ENCODE results near the gene CACNA1S.

DNA sequence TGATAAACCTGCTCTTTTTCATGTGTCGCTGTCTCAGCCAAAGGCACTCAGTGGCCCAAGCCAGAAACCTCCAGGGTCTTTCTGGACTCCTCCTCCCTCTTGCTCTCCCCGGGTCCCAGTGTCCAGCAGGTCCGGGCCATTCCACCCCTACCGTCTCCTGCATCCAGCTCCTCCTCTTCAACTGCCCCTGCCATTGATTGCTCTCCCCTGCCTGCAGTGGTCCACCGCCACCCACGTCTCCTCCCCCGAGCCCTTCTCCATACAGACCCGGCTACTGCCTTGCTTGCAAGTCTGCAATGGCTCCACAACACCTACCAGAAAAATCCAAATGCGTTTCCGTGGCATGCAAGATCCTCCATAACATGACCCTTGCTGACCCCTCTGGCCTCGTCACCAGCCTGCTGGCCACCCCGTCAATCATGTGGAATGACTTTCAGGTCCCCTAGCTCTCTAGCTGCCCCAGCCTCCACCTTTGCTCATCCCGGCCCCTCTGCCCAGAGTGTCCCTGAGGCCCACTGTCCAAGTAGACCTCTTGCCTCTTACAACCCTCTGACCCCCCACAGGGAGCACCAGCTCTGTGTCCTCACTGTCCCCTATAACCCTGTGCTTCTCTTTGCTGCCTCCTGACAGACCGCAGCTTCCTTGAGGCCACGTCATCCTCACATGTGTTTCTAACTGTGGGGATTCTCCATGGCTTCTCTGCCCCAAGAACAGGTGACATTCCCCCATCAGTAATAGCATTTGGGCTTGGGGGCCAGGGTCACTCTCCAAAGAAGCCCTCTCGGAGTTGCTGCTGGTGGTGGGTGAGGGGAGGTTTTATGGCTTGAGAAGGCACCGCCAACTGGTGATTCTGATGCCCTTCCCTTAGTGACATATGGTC lies 15.0 kb downstream of the CACNA1S start:
- no peak for TF ChIP-seq EZH2phosphoT487 (IDR thresholded peaks at IDR 0.05)
- no peak for TF ChIP-seq EZH2 (IDR thresholded peaks at IDR 0.05)
- TF ChIP-seq, protein P1, sequence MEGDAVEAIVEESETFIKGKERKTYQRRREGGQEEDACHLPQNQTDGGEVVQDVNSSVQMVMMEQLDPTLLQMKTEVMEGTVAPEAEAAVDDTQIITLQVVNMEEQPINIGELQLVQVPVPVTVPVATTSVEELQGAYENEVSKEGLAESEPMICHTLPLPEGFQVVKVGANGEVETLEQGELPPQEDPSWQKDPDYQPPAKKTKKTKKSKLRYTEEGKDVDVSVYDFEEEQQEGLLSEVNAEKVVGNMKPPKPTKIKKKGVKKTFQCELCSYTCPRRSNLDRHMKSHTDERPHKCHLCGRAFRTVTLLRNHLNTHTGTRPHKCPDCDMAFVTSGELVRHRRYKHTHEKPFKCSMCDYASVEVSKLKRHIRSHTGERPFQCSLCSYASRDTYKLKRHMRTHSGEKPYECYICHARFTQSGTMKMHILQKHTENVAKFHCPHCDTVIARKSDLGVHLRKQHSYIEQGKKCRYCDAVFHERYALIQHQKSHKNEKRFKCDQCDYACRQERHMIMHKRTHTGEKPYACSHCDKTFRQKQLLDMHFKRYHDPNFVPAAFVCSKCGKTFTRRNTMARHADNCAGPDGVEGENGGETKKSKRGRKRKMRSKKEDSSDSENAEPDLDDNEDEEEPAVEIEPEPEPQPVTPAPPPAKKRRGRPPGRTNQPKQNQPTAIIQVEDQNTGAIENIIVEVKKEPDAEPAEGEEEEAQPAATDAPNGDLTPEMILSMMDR (IDR thresholded peaks at IDR 0.05) = no peak

Data from neural progenitor cell (in vitro differentiated cells).